Measurements from ENCODE around the gene MARF1.

GRCh38 chr16:15573274-15573895 lies 69.6 kb downstream of the MARF1 start:
- TF ChIP-seq CTCF (conservative IDR thresholded peaks at IDR 0.05), result no peak
- no peak for TF ChIP-seq EZH2 (IDR thresholded peaks at IDR 0.05; ENCODE audit: low read depth)
